Transverse colon (tissue), 4 donors: ENCODE results near the gene DRGX. TPM values are rescaled to one million over a fixed set of nuclear protein-coding genes. Genes with fewer than 3 reads are reported as not detected.

ENCODE experiments used
- DNase-seq: peaks from one replicate; pipeline ENCODE4 v3.0.0-alpha.2; 2019
- H3K27ac ChIP-seq, 4 donors: fragments of 200-600 bp; sonication (generic); 2 replicates each; pipeline ENCODE4 v1.5.1; 2016 to 2018; ENCODE audit warnings: inconsistent platforms in 4 of 4
- H3K27me3 ChIP-seq: fragments of 200-600 bp; sonication (generic); 2 replicates; pipeline ENCODE4 v1.5.1; 2017; ENCODE audit warnings: inconsistent platforms
- H3K36me3 ChIP-seq, 4 donors: fragments of 200-600 bp; sonication (generic); 2 replicates each; pipeline ENCODE4 v1.5.1; 2017 to 2019; ENCODE audit warnings: inconsistent platforms in 4 of 4
- H3K4me1 ChIP-seq, 4 donors: fragments of 200-600 bp; sonication (generic); 2 replicates each; pipeline ENCODE4 v1.5.1; 2017 to 2020; ENCODE audit warnings: inconsistent platforms in 4 of 4
- H3K4me3 ChIP-seq, 4 donors: fragments of 200-600 bp; sonication (generic); 1 replicate in 1 of 4; 2 replicates in 3 of 4; pipeline versions ENCODE4 v1.5.1 to v1.6.1; 2017 to 2019; ENCODE audit warnings: inconsistent platforms in 4 of 4
- H3K9me3 ChIP-seq, 2 donors: fragments of 200-600 bp; sonication (generic); 2 replicates each; pipeline ENCODE4 v1.5.1; 2017 to 2019; ENCODE audit warnings: inconsistent platforms in 2 of 2
- EP300 ChIP-seq: sonication (generic); formaldehyde crosslinking; IDR thresholded peaks from one replicate; pipeline ENCODE4 v1.6.1; 2017; ENCODE audit warnings: antibody characterized with exemption, low read depth
- POLR2A ChIP-seq: fragments of 450-650 bp; IDR thresholded peaks from one replicate; pipeline ENCODE4 v1.6.1; 2016; ENCODE audit warnings: antibody characterized with exemption, mild to moderate bottlenecking, moderate library complexity
- POLR2AphosphoS5 ChIP-seq, 3 donors: sonication (generic); formaldehyde crosslinking; IDR thresholded peaks; one replicate each; pipeline ENCODE4 v1.6.1; 2016; ENCODE audit warnings: antibody characterized with exemption in 3 of 3
- WGBS, 2 donors: methylation state at CpG; one replicate each; pipeline ENCODE4 v1.1.5; 2018; ENCODE audit warnings: low coverage in 1 of 2; 5-methylcytosine and 5-hydroxymethylcytosine counted together
- in situ Hi-C, 4 donors: fragments of 200-750 bp; cut with MboI; loops; one replicate each; pipeline versions ENCODE4 v1.15.0 to v1.15.1; 2017; ENCODE audit warnings: low sequenced_read_pairs in 3 of 4, low pct_ligation_motif_present in 1 of 4, low pct_unique_long_range_greater_than_20kb in 1 of 4
- intact Hi-C: fragments of 100-400 bp; cut with DNase I; formaldehyde crosslinking; loops from one replicate; pipeline ENCODE4 v1.15.1; 2023; ENCODE audit warnings: low total_unique reads
- total RNA-seq, 4 donors: library from RNA; depleted of rRNA; stranded (reverse); fragments of >200 nt; gene quantifications; one replicate each; pipeline ENCODE4 v1.1.0, GENCODE V29; 2016
- TF ChIP-seq, protein P1 (sequence below), 5 experiments: fragments of 200-600 bp in 3 of 5; fragments of 450-650 bp in 2 of 5; sonication (generic) in 3 of 5; IDR thresholded peaks; 1 replicate in 2 of 5; 2 replicates in 3 of 5; pipeline ENCODE4 v1.5.1; 2016 to 2017; ENCODE audit warnings: antibody characterized with exemption in 5 of 5, inconsistent platforms in 3 of 5, mild to moderate bottlenecking in 2 of 5, moderate library complexity in 1 of 5

The DRGX gene
- total RNA-seq, 4 donors from 2014 or later: 0.32 to 0.37 TPM; not detected in 2

DNA sequence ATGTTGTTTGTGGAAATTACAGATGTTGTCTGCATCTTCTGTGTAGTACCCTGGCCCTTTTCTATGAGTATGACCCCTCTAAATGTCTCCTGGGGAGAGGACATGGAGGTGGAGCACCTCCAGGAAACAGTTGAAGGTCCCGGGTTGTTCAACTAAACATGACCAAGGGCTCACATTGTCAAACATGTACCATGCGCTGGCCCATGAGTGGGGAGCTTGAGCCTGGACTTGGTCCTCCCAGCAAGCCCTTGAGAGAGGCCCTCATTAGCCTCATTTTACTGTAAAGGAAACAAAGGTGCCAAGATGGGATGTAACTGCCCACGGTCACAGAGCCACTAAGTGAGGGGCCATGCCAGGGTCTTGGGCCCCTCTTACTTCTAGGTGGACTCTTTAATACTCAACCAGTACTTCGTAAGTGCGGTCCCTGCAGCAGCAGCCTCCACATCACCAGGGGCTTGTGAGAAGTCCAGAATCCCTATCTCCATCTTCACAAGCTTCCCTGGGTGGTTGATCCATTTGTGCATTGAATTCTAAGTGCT is 65.7 kb downstream of the DRGX start:
- no peaks in the 10 kb centered on the region for H3K27me3 ChIP-seq
- no peak overlapping the region for H3K4me3 ChIP-seq
- no peaks in the 10 kb centered on the region for H3K9me3 ChIP-seq
- 93% methylated on average over 5 of the region's 5 CpGs; no CpG with 5 or more reads in 1 of the 2 donors for WGBS, 2 donors
- H3K36me3 ChIP-seq: no peaks in the 10 kb centered on the region
- in situ Hi-C loops: no loop called here
- H3K27ac ChIP-seq: no peak overlapping the region
- DNase-seq: no peak
- TF ChIP-seq, protein P1, sequence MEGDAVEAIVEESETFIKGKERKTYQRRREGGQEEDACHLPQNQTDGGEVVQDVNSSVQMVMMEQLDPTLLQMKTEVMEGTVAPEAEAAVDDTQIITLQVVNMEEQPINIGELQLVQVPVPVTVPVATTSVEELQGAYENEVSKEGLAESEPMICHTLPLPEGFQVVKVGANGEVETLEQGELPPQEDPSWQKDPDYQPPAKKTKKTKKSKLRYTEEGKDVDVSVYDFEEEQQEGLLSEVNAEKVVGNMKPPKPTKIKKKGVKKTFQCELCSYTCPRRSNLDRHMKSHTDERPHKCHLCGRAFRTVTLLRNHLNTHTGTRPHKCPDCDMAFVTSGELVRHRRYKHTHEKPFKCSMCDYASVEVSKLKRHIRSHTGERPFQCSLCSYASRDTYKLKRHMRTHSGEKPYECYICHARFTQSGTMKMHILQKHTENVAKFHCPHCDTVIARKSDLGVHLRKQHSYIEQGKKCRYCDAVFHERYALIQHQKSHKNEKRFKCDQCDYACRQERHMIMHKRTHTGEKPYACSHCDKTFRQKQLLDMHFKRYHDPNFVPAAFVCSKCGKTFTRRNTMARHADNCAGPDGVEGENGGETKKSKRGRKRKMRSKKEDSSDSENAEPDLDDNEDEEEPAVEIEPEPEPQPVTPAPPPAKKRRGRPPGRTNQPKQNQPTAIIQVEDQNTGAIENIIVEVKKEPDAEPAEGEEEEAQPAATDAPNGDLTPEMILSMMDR (IDR thresholded peaks at IDR 0.05): no peak
- TF ChIP-seq POLR2A: no peak
- TF ChIP-seq EP300: no peak
- no peak for TF ChIP-seq POLR2AphosphoS5 (IDR thresholded peaks at IDR 0.05)
- H3K4me1 ChIP-seq: no peaks in the 10 kb centered on the region
- intact Hi-C loops: no loop called here

DNA sequence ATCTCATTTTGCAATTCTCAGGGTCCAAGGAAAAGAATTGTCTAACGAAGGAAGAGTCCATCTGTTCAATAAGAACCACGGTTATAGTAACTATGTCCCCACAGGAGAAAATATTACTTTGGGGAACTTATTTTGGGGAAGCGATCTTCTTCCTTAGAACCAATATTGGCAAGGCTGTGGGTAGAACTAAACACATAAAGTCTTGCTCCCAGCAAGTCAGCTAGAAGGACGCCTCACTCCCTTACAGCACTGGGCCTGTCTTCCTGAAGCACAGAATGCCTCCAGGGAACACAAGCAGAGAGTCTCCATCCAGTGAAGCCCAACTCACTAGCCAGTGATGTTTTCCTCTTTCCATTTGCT is 66.8 kb downstream of the DRGX start:
- in situ Hi-C loops (no loop called here), intact Hi-C loops (no loop called here)

DNA sequence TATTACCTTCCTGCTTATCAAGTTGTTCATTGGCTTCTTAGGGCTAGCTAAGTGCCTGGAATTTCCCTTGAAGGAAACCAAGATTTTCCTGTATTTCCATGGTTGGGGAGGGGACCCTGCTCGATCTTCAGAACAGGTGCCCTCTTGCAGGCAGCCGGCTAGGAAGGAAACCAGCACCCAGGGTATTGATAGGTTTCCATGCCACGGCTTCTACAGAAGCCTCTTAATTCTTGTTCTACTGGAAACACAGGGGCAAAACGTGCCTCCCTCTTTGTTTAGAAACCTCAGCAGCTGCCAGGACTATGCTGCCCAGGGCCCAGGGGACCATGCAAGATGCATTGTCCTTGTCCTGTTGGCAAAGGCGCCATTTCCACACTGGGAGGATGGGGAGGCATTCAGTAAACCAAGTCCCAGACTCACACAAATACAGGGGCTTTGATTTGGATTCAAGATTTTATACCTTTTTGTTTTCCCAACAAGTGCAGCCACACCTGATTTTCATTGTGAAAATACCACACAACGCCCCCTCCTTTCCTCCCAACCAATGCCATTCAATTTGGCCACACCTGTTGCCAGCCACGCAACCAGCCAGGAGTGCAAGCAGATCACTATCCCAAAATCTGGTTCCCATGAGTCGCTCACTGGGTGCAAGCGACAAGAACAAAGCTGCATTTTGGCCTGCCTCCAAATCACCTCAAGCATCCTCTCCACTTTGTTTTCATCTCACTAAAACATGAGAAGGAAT is 67.3 kb downstream of the DRGX start:
- intact Hi-C loops (no loop called here), in situ Hi-C loops (no loop called here)
- H3K36me3 ChIP-seq: no peaks in the 10 kb centered on the region
- H3K27ac ChIP-seq: no peak overlapping the region
- no peak for DNase-seq
- WGBS, 2 donors: 78 to 81% methylated on average over 2 to 9 of the region's 9 CpGs
- no peak for TF ChIP-seq POLR2AphosphoS5 (IDR thresholded peaks at IDR 0.05)
- TF ChIP-seq, protein P1 (IDR thresholded peaks at IDR 0.05): no peak
- TF ChIP-seq EP300: no peak
- TF ChIP-seq POLR2A: no peak
- no peaks in the 10 kb centered on the region for H3K4me1 ChIP-seq
- no peaks in the 10 kb centered on the region for H3K9me3 ChIP-seq
- H3K4me3 ChIP-seq: no peak overlapping the region
- H3K27me3 ChIP-seq: no peaks in the 10 kb centered on the region

More for the DNA sequence above, 66.8 kb downstream of the DRGX start:
- no peaks in the 10 kb centered on the region for H3K36me3 ChIP-seq
- WGBS, 2 donors: 78% methylated on average over 4 of the region's 4 CpGs; no CpG with 5 or more reads in 1 of the 2 donors
- no peak for DNase-seq
- H3K9me3 ChIP-seq: no peaks in the 10 kb centered on the region
- H3K4me3 ChIP-seq: no peak overlapping the region
- no peak overlapping the region for H3K27ac ChIP-seq
- H3K27me3 ChIP-seq: no peaks in the 10 kb centered on the region
- TF ChIP-seq POLR2AphosphoS5 (IDR thresholded peaks at IDR 0.05) (no peak), POLR2A (no peak), EP300 (no peak)
- TF ChIP-seq, protein P1 (IDR thresholded peaks at IDR 0.05): no peak
- no peaks in the 10 kb centered on the region for H3K4me1 ChIP-seq

DNA sequence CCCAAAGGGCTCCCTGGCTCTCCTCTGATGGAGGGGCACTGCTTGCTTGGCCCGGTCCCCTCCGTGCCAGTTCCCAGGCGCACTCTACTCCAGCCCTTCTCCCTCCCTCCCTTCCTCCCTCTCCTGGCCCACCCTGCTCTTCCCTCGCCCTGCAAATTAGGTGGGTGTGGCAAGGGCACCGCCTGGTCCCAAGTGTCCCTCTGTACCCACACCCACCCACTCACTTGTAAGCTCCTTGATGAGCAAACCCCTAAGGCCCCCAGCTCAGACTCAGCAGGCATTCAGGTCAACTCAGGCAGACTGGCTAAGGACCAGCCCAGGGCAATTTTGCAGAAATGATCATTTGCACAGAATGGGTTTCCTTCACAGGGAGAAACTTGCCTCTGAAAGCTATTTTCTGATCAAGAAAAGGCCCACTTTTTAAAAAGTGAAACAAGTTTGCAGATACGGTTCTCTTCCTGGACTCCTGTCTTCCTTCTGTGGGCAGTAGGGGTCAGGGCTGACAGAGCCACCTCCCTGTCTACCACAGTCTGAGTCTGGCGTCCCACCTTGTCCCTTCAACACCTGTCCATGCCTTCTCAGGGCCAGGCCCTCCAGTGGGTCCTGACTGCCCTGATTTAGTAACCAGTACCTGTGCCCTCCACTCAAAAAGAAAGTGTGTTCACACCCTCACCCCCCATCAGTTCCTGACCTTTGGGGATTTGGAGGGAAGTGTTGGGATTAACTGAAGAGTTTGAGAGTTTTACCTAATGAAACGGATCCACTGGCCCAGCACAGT is 68.7 kb downstream of the DRGX start:
- in situ Hi-C loops (no loop called here), intact Hi-C loops (no loop called here)
- no peak overlapping the region for H3K4me3 ChIP-seq
- WGBS, 2 donors: 54 to 69% methylated on average over 5 to 8 of the region's 8 CpGs
- no peaks in the 10 kb centered on the region for H3K27me3 ChIP-seq
- no peak overlapping the region for H3K27ac ChIP-seq
- no peaks in the 10 kb centered on the region for H3K36me3 ChIP-seq
- no peak for DNase-seq
- no peaks in the 10 kb centered on the region for H3K9me3 ChIP-seq
- H3K4me1 ChIP-seq: no peaks in the 10 kb centered on the region
- no peak for TF ChIP-seq EP300
- no peak for TF ChIP-seq POLR2A
- TF ChIP-seq POLR2AphosphoS5 (IDR thresholded peaks at IDR 0.05): no peak
- TF ChIP-seq, protein P1 (IDR thresholded peaks at IDR 0.05): no peak
